GM10266 (cell line): ENCODE data around the gene NR6A1.

Experiments
- DNase-seq: peaks from one replicate; pipeline ENCODE4 v3.0.0; 2012; ENCODE audit errors: extremely low spot score
- CTCF ChIP-seq: IDR thresholded peaks from 2 replicates; pipeline ENCODE4 v1.5.1; 2012; ENCODE audit warnings: mild to moderate bottlenecking, low read depth; ENCODE audit not compliant: control insufficient read depth, insufficient read depth; ENCODE audit errors: missing control alignments

The NR6A1 gene

GRCh38 chr9:124771021-124771866, at the start of gene NR6A1:
Gene NR6A1 (minus strand): TSS chr9:124771311.
- DNase-seq = peak; percentile 98
- TF ChIP-seq CTCF = peak; percentile 13

GRCh38 chr9:124818431-124819281, 47.5 kb upstream of the NR6A1 start:
- TF ChIP-seq CTCF = no peak
- DNase-seq = peak; percentile 58

GRCh38 chr9:124815601-124816000, 44.5 kb upstream of the NR6A1 start:
- no peak for TF ChIP-seq CTCF
- no peak for DNase-seq

- no peak for TF ChIP-seq CTCF
These were observed 43.0 kb upstream of the NR6A1 start for GRCh38 chr9:124814164-124814535.

GRCh38 chr9:124813501-124814163, 42.5 kb upstream of the NR6A1 start:
- no peak for TF ChIP-seq CTCF
- no peak for DNase-seq

More at GRCh38 chr9:124814164-124814535, 43.0 kb upstream of the NR6A1 start:
- DNase-seq = no peak

- no peak for TF ChIP-seq CTCF
- DNase-seq = no peak
These were observed 41.9 kb upstream of the NR6A1 start for GRCh38 chr9:124813041-124813440.
